SK-N-SH (cell line): ENCODE results near the gene KIZ. TPM values are rescaled to one million over a fixed set of nuclear protein-coding genes. Genes with fewer than 3 reads are reported as not detected.

Source experiments
- CTCF ChIA-PET: fragments of 300-600, 350-600 bp; formaldehyde crosslinking; extraction: SDS; loops from one replicate; lab custom pipeline; 2021; lab: Yijun Ruan, JAX
- POLR2A ChIA-PET: fragments of 350-600 bp; sonication (Branson Sonifier 250); formaldehyde crosslinking; extraction: SDS; loops from one replicate; lab custom pipeline; 2020; ENCODE audit warnings: antibody characterized with exemption, inconsistent platforms; lab: Yijun Ruan, JAX
- DNase-seq: peaks from one replicate; pipeline ENCODE4 v3.0.0; 2012
- H2AFZ ChIP-seq: fragments of 200-600 bp; sonication (generic); 2 replicates; pipeline ENCODE4 v1.8.1; 2016; ENCODE audit warnings: antibody characterized with exemption, mild to moderate bottlenecking, low read depth
- H3F3A ChIP-seq: fragments of 200-600 bp; sonication (generic); replicated peaks from 2 replicates; pipeline ENCODE3; 2016; ENCODE audit warnings: antibody characterized with exemption, mild to moderate bottlenecking; ENCODE audit not compliant: insufficient read depth
- H3K27ac ChIP-seq, 2 experiments: fragments of 200-500 bp in 1 of 2; fragments of 200-600 bp in 1 of 2; sonication (Bioruptor generic) in 1 of 2; sonication (generic), shearing (Covaris generic) in 1 of 2; 2 replicates each; pipeline versions ENCODE4 v1.5.1 to v1.6.1; 2014 to 2016; ENCODE audit warnings: low read depth in 2 of 2, inconsistent platforms in 1 of 2, low read length in 1 of 2, mild to moderate bottlenecking in 1 of 2, mixed read lengths in 1 of 2
- H3K27me3 ChIP-seq: fragments of 200-600 bp; sonication (generic), shearing (Covaris generic); 2 replicates; pipeline ENCODE4 v1.6.1; 2016; ENCODE audit warnings: mixed run types; ENCODE audit not compliant: insufficient read depth
- H3K36me3 ChIP-seq, 2 experiments: fragments of 200-500 bp in 1 of 2; fragments of 200-600 bp in 1 of 2; sonication (Bioruptor generic) in 1 of 2; sonication (generic) in 1 of 2; replicated peaks in 1 of 2; 2 replicates each; pipeline versions ENCODE3 to v1.5.1; 2014 to 2016; ENCODE audit warnings: low read length in 1 of 2, mild to moderate bottlenecking in 1 of 2; ENCODE audit not compliant: insufficient read depth in 2 of 2, control insufficient read depth in 1 of 2
- H3K4me1 ChIP-seq, 2 experiments: fragments of 200-500 bp in 1 of 2; fragments of 200-600 bp in 1 of 2; sonication (Bioruptor generic) in 1 of 2; sonication (generic), shearing (Covaris generic) in 1 of 2; 2 replicates each; pipeline versions ENCODE4 v1.5.1 to v1.6.1; 2014 to 2016; ENCODE audit warnings: low read depth in 1 of 2, low read length in 1 of 2, mixed run types in 1 of 2; ENCODE audit not compliant: insufficient read depth in 2 of 2, control insufficient read depth in 1 of 2
- H3K4me2 ChIP-seq: fragments of 200-600 bp; sonication (generic), shearing (Covaris generic); 2 replicates; pipeline ENCODE4 v1.6.1; 2017; ENCODE audit warnings: mixed run types
- H3K4me3 ChIP-seq, 2 experiments: fragments of 200-500 bp in 1 of 2; fragments of 200-600 bp in 1 of 2; sonication (Bioruptor generic) in 1 of 2; sonication (generic), shearing (Covaris generic) in 1 of 2; 2 replicates each; pipeline versions ENCODE4 v1.5.1 to v1.8.1; 2014 to 2016; ENCODE audit warnings: low read depth in 2 of 2, inconsistent platforms in 1 of 2, low read length in 1 of 2, mild to moderate bottlenecking in 1 of 2, mixed read lengths in 1 of 2, moderate library complexity in 1 of 2
- H3K79me2 ChIP-seq: fragments of 200-600 bp; sonication (generic); 2 replicates; pipeline ENCODE4 v1.8.1; 2017; ENCODE audit warnings: mild to moderate bottlenecking; ENCODE audit not compliant: insufficient read depth
- H3K9ac ChIP-seq: fragments of 200-600 bp; sonication (generic); 2 replicates; pipeline ENCODE4 v1.6.1; 2017; ENCODE audit warnings: mixed run types
- H3K9me2 ChIP-seq: fragments of 200-600 bp; sonication (generic); 2 replicates; pipeline ENCODE4 v1.6.1; 2017; ENCODE audit warnings: mixed run types
- H3K9me3 ChIP-seq: fragments of 200-600 bp; sonication (generic); 2 replicates; pipeline ENCODE4 v1.6.1; 2017; ENCODE audit warnings: mixed run types, mild to moderate bottlenecking, moderate library complexity
- H4K20me1 ChIP-seq: fragments of 200-600 bp; sonication (generic); 2 replicates; pipeline ENCODE4 v1.6.1; 2017; ENCODE audit warnings: mild to moderate bottlenecking, mixed run types; ENCODE audit not compliant: insufficient read depth
- EZH2phosphoT487 ChIP-seq: fragments of 200-600 bp; sonication (generic); IDR thresholded peaks from 2 replicates; pipeline ENCODE4 v1.6.1; 2017; ENCODE audit warnings: low read depth, mixed run types, mild to moderate bottlenecking, antibody characterized with exemption, moderate library complexity, borderline replicate concordance
- FOSL2 ChIP-seq: IDR thresholded peaks from 2 replicates; pipeline ENCODE4 v1.4.0; 2012; ENCODE audit warnings: low read depth, mild to moderate bottlenecking, moderate library complexity, borderline replicate concordance
- FOXM1 ChIP-seq: IDR thresholded peaks from 2 replicates; pipeline ENCODE4 v1.4.0; 2012; ENCODE audit warnings: low read depth, mild to moderate bottlenecking
- GABPA ChIP-seq: IDR thresholded peaks from 2 replicates; pipeline ENCODE4 v1.4.0; 2012; ENCODE audit warnings: low read depth, mild to moderate bottlenecking
- MAX ChIP-seq: IDR thresholded peaks from 2 replicates; pipeline ENCODE4 v1.4.0; 2012; ENCODE audit warnings: low read depth
- MEF2A ChIP-seq: IDR thresholded peaks from 2 replicates; pipeline ENCODE4 v1.4.0; 2012; ENCODE audit warnings: low read depth, borderline replicate concordance
- NRF1 ChIP-seq: IDR thresholded peaks from 2 replicates; pipeline ENCODE4 v1.6.1; 2012; ENCODE audit warnings: low read depth, mild to moderate bottlenecking, low read length
- POLR2AphosphoS5 ChIP-seq: IDR thresholded peaks from 2 replicates; pipeline ENCODE4 v1.6.1; 2012; ENCODE audit warnings: low read depth, low read length
- RAD21 ChIP-seq: IDR thresholded peaks from 2 replicates; pipeline ENCODE4 v1.6.1; 2012; ENCODE audit warnings: mild to moderate bottlenecking, low read length
- RCOR1 ChIP-seq: fragments of 150-350 bp; IDR thresholded peaks from 2 replicates; pipeline ENCODE4 v1.6.1; 2017; ENCODE audit warnings: antibody characterized with exemption, low read length
- RXRA ChIP-seq: IDR thresholded peaks from 2 replicates; pipeline ENCODE4 v1.4.0; 2012; ENCODE audit warnings: low read depth, mild to moderate bottlenecking, borderline replicate concordance
- SIN3A ChIP-seq: IDR thresholded peaks from 2 replicates; pipeline ENCODE4 v1.6.1; 2012; ENCODE audit warnings: low read depth, mild to moderate bottlenecking, low read length, moderate library complexity, borderline replicate concordance
- SMC3 ChIP-seq: IDR thresholded peaks from 2 replicates; pipeline ENCODE4 v1.6.1; 2012; ENCODE audit warnings: low read depth, low read length, improper control_type of control experiment
- TAF1 ChIP-seq: IDR thresholded peaks from 2 replicates; pipeline ENCODE4 v1.6.1; 2012; ENCODE audit warnings: low read depth, mild to moderate bottlenecking, low read length, moderate library complexity, borderline replicate concordance
- TCF12 ChIP-seq: IDR thresholded peaks from 2 replicates; pipeline ENCODE4 v1.4.0; 2012
- TEAD4 ChIP-seq: IDR thresholded peaks from 2 replicates; pipeline ENCODE4 v1.4.0; 2012; ENCODE audit warnings: mild to moderate bottlenecking, borderline replicate concordance; ENCODE audit not compliant: insufficient read depth
- USF2 ChIP-seq: fragments of 150-350 bp; IDR thresholded peaks from 2 replicates; pipeline ENCODE4 v1.6.1; 2017; ENCODE audit warnings: antibody characterized with exemption, low read length, low read depth, borderline replicate concordance
- WGBS: methylation state at CpG from one replicate; pipeline ENCODE4 v1.1.6; 2017; ENCODE audit warnings: low lambda C conversion rate; 5-methylcytosine and 5-hydroxymethylcytosine counted together
- polyA plus RNA-seq, 3 experiments: library from polyadenylated mRNA; depleted of rRNA; stranded (reverse); fragments of >200 nt; gene quantifications; 2 replicates each; pipeline ENCODE4 v1.2.3, GENCODE V29; 2012

KIZ gene
- polyA plus RNA-seq, 1 of the 3 experiments (the other 2 are of a cell fraction), result 3.9 TPM

- no peak for TF ChIP-seq RAD21
- TF ChIP-seq, all 33 proteins: peak for 0
Measured at GRCh38 chr20:21184819-21185218, 58.9 kb downstream of the KIZ start (continued).

- Histone ChIP-seq H3K79me2 (no peaks in the 10 kb centered on the region), H3K27ac (no peak overlapping the region), H3K9me3 (no peaks in the 10 kb centered on the region), H3K4me1 (no peaks in the 10 kb centered on the region; a peak in 1 of 4 replicates), H3K9ac (no peak overlapping the region), H3K4me2 (no peak overlapping the region), H2AFZ (no peak overlapping the region), H3K4me3 (no peak overlapping the region), H3K36me3 (no peaks in the 10 kb centered on the region), H3K9me2 (no peaks in the 10 kb centered on the region), H4K20me1 (no peaks in the 10 kb centered on the region), H3F3A (no peaks in the 10 kb centered on the region), H3K27me3 (no peaks in the 10 kb centered on the region)
- TF ChIP-seq MEF2A (no peak), FOXM1 (no peak), NRF1 (no peak), RXRA (no peak), TEAD4 (no peak), MAX (no peak)
- no peak for DNase-seq
- POLR2A ChIA-PET, result no interaction called here
- CTCF ChIA-PET, result no interaction called here
- WGBS, result 74% methylated on average over 5 of the region's 5 CpGs
Measured at GRCh38 chr20:21185849-21186248, 60.0 kb downstream of the KIZ start.

GRCh38 chr20:21189761-21190523 lies 64.1 kb downstream of the KIZ start:
- Histone ChIP-seq H3K27me3 (no peaks in the 10 kb centered on the region), H3F3A (no peaks in the 10 kb centered on the region), H3K4me2 (no peak overlapping the region), H3K36me3 (no peaks in the 10 kb centered on the region), H4K20me1 (no peaks in the 10 kb centered on the region), H2AFZ (no peak overlapping the region), H3K79me2 (no peaks in the 10 kb centered on the region), H3K9ac (no peak overlapping the region), H3K27ac (no peak overlapping the region), H3K9me3 (no peaks in the 10 kb centered on the region), H3K4me3 (no peak overlapping the region), H3K4me1 (no peaks in the 10 kb centered on the region; a peak in 1 of 4 replicates), H3K9me2 (no peaks in the 10 kb centered on the region)
- no peak for TF ChIP-seq TAF1
- no peak for TF ChIP-seq SMC3
- TF ChIP-seq MAX, result no peak
- TF ChIP-seq SIN3A, result no peak
- no peak for TF ChIP-seq FOSL2
- no peak for TF ChIP-seq USF2
- no peak for TF ChIP-seq POLR2AphosphoS5
- no peak for TF ChIP-seq RCOR1
- no peak for TF ChIP-seq EZH2phosphoT487
- no peak for TF ChIP-seq TCF12
- TF ChIP-seq GABPA, result no peak
- TF ChIP-seq NRF1, result no peak
- no peak for TF ChIP-seq TEAD4
- 76% methylated on average over 10 of the region's 10 CpGs for WGBS
- ChIA-PET CTCF (interaction anchor here (1.2 kb wide), 1 partner anchor 46 kb away, joined by 6 read pairs; no protein-coding TSS in a partner anchor), POLR2A (no interaction called here)
- DNase-seq, result no peak
